ENCODE measurements around the gene HSPA1B.
A peak's percentile ranks its signal among the peaks of the same experiment; 100 is the strongest.
"Not testable (repeated sequence)": the region's sequence is repeated elsewhere in the genome, so short reads cannot be mapped to it uniquely, and the experiment has no call there.

The HSPA1B gene

GRCh38 chr6:31861150-31861549, 33.6 kb downstream of the HSPA1B start:
- no peak for DNase-seq

GRCh38 chr6:31861919-31862343, 34.4 kb downstream of the HSPA1B start:
- DNase-seq = no peak

GRCh38 chr6:31862344-31863235, 35.1 kb downstream of the HSPA1B start, which contains the start of gene NEU1:
Gene NEU1, minus strand, starts transcription at chr6:31862821. Its CDS starts 45 bp downstream, at chr6:31862776.
- peak; percentile 99 for DNase-seq

GRCh38 chr6:31864123-31864562, 36.6 kb downstream of the HSPA1B start:
- DNase-seq = not testable (repeated sequence)

GRCh38 chr6:31864818-31865204, 37.3 kb downstream of the HSPA1B start:
- no peak for DNase-seq

GRCh38 chr6:31865205-31866118, 37.9 kb downstream of the HSPA1B start:
- no peak for DNase-seq

- DNase-seq = not testable (repeated sequence)
Observed at GRCh38 chr6:31868658-31868971, 41.1 kb downstream of the HSPA1B start.

GRCh38 chr6:31869343-31869742, 41.8 kb downstream of the HSPA1B start:
- DNase-seq = no peak

- DNase-seq = no peak
Observed at GRCh38 chr6:31870385-31870921, 42.9 kb downstream of the HSPA1B start.

- DNase-seq = no peak
Observed at GRCh38 chr6:31871046-31871659, 43.6 kb downstream of the HSPA1B start.

GRCh38 chr6:31874084-31874670, 46.6 kb downstream of the HSPA1B start:
- no peak for DNase-seq

- DNase-seq = no peak
Observed at GRCh38 chr6:31874836-31875572, 47.5 kb downstream of the HSPA1B start.

GRCh38 chr6:31875877-31876276, 48.3 kb downstream of the HSPA1B start:
- DNase-seq = no peak

- no peak for DNase-seq
Observed at GRCh38 chr6:31876357-31876756, 48.8 kb downstream of the HSPA1B start.

GRCh38 chr6:31877125-31877650, 49.6 kb downstream of the HSPA1B start:
- DNase-seq = no peak

GRCh38 chr6:31877651-31878161, 50.2 kb downstream of the HSPA1B start:
- DNase-seq = no peak

- DNase-seq = no peak
Observed at GRCh38 chr6:31878222-31878621, 50.7 kb downstream of the HSPA1B start.

- DNase-seq = no peak
Observed at GRCh38 chr6:31878726-31879125, 51.2 kb downstream of the HSPA1B start, which contains the start of gene SLC44A4. Gene SLC44A4, minus strand, starts transcription at chr6:31878997. Its CDS starts 17 bp downstream, at chr6:31878980.

- no peak for DNase-seq
Observed at GRCh38 chr6:31879143-31879542, 51.6 kb downstream of the HSPA1B start.

Data from NCI-H748 treated with DMSO at 0.1 percent for 48 hours (cell line).